ENCODE results near the gene SOCS2.

DNA sequence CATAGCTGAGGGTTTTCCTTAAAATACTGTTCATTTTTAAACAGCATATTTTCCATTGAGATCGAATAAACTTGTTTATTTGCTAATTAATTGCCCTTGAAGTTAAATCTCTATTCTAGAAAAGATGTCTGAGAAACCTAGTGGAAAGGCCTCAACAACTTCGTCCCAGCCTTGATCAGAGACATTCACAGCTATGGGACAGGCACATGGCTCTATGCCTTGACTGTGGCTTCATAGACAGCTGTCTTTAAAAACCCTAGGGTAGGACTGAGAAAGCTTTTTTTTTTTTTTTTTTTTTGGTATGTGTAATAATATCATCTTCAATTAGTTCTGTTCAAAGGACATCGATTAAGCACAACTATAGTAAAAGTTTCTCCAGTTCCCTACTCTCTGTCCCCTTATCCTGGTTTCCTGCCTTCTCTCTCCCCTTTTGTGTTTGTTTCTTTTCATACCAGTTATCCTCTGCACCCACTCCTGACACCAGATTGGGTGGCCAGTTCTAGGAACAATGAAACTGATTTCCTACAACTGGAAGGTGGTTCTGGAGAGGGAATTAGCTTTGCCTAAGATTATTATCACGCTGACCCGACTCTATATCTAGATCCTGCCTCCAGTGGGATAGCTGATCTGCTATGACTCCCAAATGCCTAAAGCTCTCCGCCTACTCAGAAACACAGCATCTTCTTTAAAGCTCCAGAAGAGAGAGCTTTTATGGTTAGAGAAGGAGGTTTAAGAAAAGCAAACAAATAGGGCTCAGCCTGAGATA, 20.3 kb downstream of the SOCS2 start:
- no peak for TF ChIP-seq EZH2 (IDR thresholded peaks at IDR 0.05; ENCODE audit: borderline replicate concordance, low read length)
- TF ChIP-seq, protein P1, sequence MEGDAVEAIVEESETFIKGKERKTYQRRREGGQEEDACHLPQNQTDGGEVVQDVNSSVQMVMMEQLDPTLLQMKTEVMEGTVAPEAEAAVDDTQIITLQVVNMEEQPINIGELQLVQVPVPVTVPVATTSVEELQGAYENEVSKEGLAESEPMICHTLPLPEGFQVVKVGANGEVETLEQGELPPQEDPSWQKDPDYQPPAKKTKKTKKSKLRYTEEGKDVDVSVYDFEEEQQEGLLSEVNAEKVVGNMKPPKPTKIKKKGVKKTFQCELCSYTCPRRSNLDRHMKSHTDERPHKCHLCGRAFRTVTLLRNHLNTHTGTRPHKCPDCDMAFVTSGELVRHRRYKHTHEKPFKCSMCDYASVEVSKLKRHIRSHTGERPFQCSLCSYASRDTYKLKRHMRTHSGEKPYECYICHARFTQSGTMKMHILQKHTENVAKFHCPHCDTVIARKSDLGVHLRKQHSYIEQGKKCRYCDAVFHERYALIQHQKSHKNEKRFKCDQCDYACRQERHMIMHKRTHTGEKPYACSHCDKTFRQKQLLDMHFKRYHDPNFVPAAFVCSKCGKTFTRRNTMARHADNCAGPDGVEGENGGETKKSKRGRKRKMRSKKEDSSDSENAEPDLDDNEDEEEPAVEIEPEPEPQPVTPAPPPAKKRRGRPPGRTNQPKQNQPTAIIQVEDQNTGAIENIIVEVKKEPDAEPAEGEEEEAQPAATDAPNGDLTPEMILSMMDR (IDR thresholded peaks at IDR 0.05; ENCODE audit: low read length) = no peak
